Tibial artery (tissue), 4 donors: ENCODE data around the gene TK1.

ENCODE experiments used
- DNase-seq, 2 donors: peaks; one replicate each; pipeline ENCODE4 v3.0.0-alpha.2; 2019
- H3K27ac ChIP-seq, 2 donors: fragments of 200-600 bp; sonication (generic) in 1 of 2; 1 replicate in 1 of 2; 2 replicates in 1 of 2; pipeline ENCODE4 v1.5.1; 2018 to 2019; ENCODE audit warnings: mild to moderate bottlenecking in 1 of 2
- H3K27me3 ChIP-seq, 2 donors: fragments of 200-600 bp; sonication (generic) in 1 of 2; one replicate each; pipeline versions ENCODE4 v1.5.1 to v1.6.0; 2016 to 2019
- H3K36me3 ChIP-seq, 3 donors: fragments of 200-600 bp; sonication (generic) in 2 of 3; one replicate each; pipeline ENCODE4 v1.5.1; 2016 to 2019; ENCODE audit warnings: mild to moderate bottlenecking in 2 of 3
- H3K4me1 ChIP-seq, 4 donors: fragments of 200-600 bp; sonication (generic) in 2 of 4; 1 replicate in 3 of 4; 2 replicates in 1 of 4; pipeline ENCODE4 v1.5.1; 2016 to 2019
- H3K4me3 ChIP-seq, 2 donors: fragments of 200-600 bp; sonication (generic) in 1 of 2; 1 replicate in 1 of 2; 2 replicates in 1 of 2; pipeline ENCODE4 v1.5.1; 2018 to 2019; ENCODE audit warnings: mild to moderate bottlenecking in 2 of 2
- H3K9me3 ChIP-seq, 3 donors: fragments of 200-600 bp; sonication (generic) in 1 of 3; one replicate each; pipeline ENCODE4 v1.5.1; 2016 to 2019
- CTCF ChIP-seq, 2 experiments: fragments of 200-600 bp in 1 of 2; fragments of 450-650 bp in 1 of 2; IDR thresholded peaks; one replicate each; pipeline ENCODE4 v1.5.1; 2017 to 2019; ENCODE audit warnings: antibody characterized with exemption in 2 of 2, mild to moderate bottlenecking in 1 of 2, moderate library complexity in 1 of 2
- intact Hi-C: fragments of 100-400 bp; cut with DNase I; formaldehyde crosslinking; loops from one replicate; pipeline ENCODE4 v1.15.0; 2023; ENCODE audit warnings: low total_unique reads

The TK1 gene

GRCh38 chr17:78125138-78125913 lies 61.5 kb downstream of the TK1 start:
- no peak overlapping the region for H3K4me3 ChIP-seq
- no peak overlapping the region for H3K27ac ChIP-seq
- peaks cover 0 to 48% (median 41%) of the 10 kb centered on the region in 4 donors for H3K4me1 ChIP-seq
- TF ChIP-seq CTCF (IDR thresholded peaks at IDR 0.05), result no peak
- no peaks in the 10 kb centered on the region for H3K9me3 ChIP-seq
- DNase-seq, result no peak
- peaks cover 0 to 39% (median 4%) of the 10 kb centered on the region in 3 donors for H3K36me3 ChIP-seq
- intact Hi-C loops, result no loop called here
- peaks cover 0 to 75% of the 10 kb centered on the region in 2 donors for H3K27me3 ChIP-seq

GRCh38 chr17:78124836-78125137 lies 62.1 kb downstream of the TK1 start:
- H3K36me3 ChIP-seq, result peaks cover 0 to 39% (median 4%) of the 10 kb centered on the region in 3 donors
- H3K27me3 ChIP-seq, result peaks cover 0 to 69% of the 10 kb centered on the region in 2 donors
- no peak overlapping the region for H3K4me3 ChIP-seq
- no peak overlapping the region for H3K27ac ChIP-seq
- DNase-seq, result no peak
- intact Hi-C loops, result no loop called here
- no peak for TF ChIP-seq CTCF (IDR thresholded peaks at IDR 0.05)
- peaks cover 0 to 47% (median 40%) of the 10 kb centered on the region in 4 donors for H3K4me1 ChIP-seq
- no peaks in the 10 kb centered on the region for H3K9me3 ChIP-seq
